Kidney (tissue), 14 donors: ENCODE measurements around the gene SAXO2. TPM values are rescaled to one million over a fixed set of nuclear protein-coding genes. Genes with fewer than 3 reads are reported as not detected.

ENCODE experiments used
- DNase-seq, 5 donors: peaks; one replicate each; pipeline ENCODE4 v3.0.0-alpha.2; 2013 to 2020
- FAIRE-seq: peaks from 2 replicates; lab custom pipeline; 2012; peaks lifted over from hg19 to GRCh38; lab: Jason Lieb, UNC
- H3K27ac ChIP-seq, 2 donors: one replicate each; pipeline ENCODE4 v1.7.0; 2013; ENCODE audit warnings: low read depth in 2 of 2, low read length in 2 of 2, inconsistent platforms in 1 of 2
- H3K27me3 ChIP-seq: one replicate; pipeline ENCODE4 v1.7.1; 2013; ENCODE audit warnings: low read length, inconsistent platforms; ENCODE audit not compliant: control insufficient read depth, insufficient read depth
- H3K36me3 ChIP-seq, 3 donors: one replicate each; pipeline versions ENCODE4 v1.7.0 to v1.7.1; 2013; ENCODE audit warnings: low read length in 3 of 3, control low read depth in 1 of 3, inconsistent platforms in 1 of 3; ENCODE audit not compliant: insufficient read depth in 3 of 3, control insufficient read depth in 2 of 3
- H3K4me1 ChIP-seq, 3 donors: one replicate each; pipeline versions ENCODE4 v1.7.0 to v1.7.1; 2013; ENCODE audit warnings: low read length in 3 of 3, inconsistent platforms in 1 of 3, low read depth in 1 of 3; ENCODE audit not compliant: control insufficient read depth in 2 of 3, insufficient read depth in 2 of 3
- H3K4me3 ChIP-seq, 3 donors: one replicate each; pipeline versions ENCODE4 v1.7.0 to v1.8.1; 2013; ENCODE audit warnings: low read length in 3 of 3, control low read depth in 1 of 3, inconsistent platforms in 1 of 3
- H3K9ac ChIP-seq, 3 donors: one replicate each; pipeline versions ENCODE4 v1.7.0 to v1.7.1; 2013; ENCODE audit warnings: low read length in 3 of 3, control low read depth in 1 of 3, inconsistent platforms in 1 of 3
- H3K9me3 ChIP-seq, 3 donors: one replicate each; pipeline versions ENCODE4 v1.7.0 to v1.7.1; 2013; ENCODE audit warnings: low read length in 3 of 3, control low read depth in 1 of 3, inconsistent platforms in 1 of 3; ENCODE audit not compliant: control insufficient read depth in 2 of 3, insufficient read depth in 1 of 3
- intact Hi-C: fragments of 100-400 bp; cut with DNase I; formaldehyde crosslinking; loops from one replicate; pipeline ENCODE4 v1.11.1; 2022
- polyA plus RNA-seq: library from polyadenylated mRNA; stranded (reverse); fragments of 350-450 nt; fragmentation: Illumina TruSeq; extraction: RNeasy Lipid Tissue Mini Kit (QIAGEN cat#74804); gene quantifications from one replicate; pipeline ENCODE4 v1.2.3, GENCODE V29; 2014; ENCODE audit warnings: low read depth, low replicate concordance; ENCODE audit not compliant: insufficient read depth
- total RNA-seq: library from RNA; stranded (reverse); fragmentation: NEBNext Ultra II Directional; extraction: Animal tissue kit (Norgen Biotek cat#: 25700); gene quantifications from one replicate; pipeline ENCODE4 v1.2.1, GENCODE V29; 2021
- TF ChIP-seq, protein P1 (sequence below): IDR thresholded peaks from 3 replicates; pipeline ENCODE4 v1.5.1; 2012; ENCODE audit warnings: mild to moderate bottlenecking, moderate library complexity, borderline replicate concordance; ENCODE audit not compliant: insufficient read depth; ENCODE audit errors: extremely low read depth
- donor health status: control.
- donor health status: control.
- donor health status: control.
- donor health status: control.
- donor health status: control.
- donor health status: DM: yes; HTN: yes; CAD: no.
- donor health status: Normal renal cell carcinoma (clear cell type).

Gene SAXO2
- total and polyA plus RNA-seq, 2 donors from 2014 or later, result 3.2 to 5.1 TPM

DNA sequence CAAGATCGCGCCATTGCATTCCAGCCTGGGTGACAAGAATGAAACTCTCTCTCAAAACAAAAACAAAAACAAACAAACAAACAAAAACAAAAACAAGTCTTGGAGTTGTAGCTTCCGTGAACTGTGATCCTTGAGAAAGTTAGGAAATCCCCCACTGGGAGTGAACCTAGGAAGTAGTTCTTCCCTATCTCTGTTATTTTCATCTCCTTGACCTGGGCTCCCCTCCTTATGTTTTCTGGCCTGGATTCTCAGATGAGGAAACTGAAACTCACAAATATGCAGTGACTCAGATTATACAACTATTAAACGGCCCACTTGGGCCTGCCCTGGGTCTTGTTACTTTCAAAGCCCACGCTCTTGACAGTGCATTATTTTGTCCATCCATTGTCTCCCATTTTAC is 29.7 kb downstream of the SAXO2 start:
- FAIRE-seq, result no peak

DNA sequence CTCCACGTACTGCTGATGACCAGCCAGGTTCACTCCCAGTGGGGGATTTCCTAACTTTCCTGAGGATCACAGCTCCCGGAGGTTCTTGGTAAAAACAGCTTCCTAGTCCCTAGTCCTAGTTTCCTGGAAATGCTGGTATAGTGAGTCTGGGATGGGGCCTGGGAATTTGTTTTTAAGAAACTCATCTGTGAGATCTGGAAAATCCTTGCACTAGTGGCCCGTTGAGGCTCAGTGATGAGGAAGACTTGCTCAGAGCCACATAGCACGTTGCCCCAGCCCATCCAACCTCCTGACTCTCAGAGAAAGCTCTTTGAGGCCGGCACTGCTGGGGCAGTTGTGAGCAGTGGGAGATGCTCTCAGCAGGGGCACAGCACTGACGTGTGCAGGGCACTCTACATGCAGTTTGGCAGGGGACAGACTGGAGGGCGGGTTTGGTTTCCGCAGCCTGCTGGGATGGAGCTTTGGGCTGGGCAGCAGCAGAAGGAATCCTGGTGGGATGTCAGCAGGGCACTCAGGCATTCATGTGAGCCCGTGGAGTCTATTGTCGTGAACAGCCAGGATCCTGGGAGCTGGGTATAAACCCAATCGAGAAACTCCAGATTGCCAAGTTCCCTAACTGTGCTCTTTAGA is 31.6 kb downstream of the SAXO2 start:
- TF ChIP-seq, protein P1, sequence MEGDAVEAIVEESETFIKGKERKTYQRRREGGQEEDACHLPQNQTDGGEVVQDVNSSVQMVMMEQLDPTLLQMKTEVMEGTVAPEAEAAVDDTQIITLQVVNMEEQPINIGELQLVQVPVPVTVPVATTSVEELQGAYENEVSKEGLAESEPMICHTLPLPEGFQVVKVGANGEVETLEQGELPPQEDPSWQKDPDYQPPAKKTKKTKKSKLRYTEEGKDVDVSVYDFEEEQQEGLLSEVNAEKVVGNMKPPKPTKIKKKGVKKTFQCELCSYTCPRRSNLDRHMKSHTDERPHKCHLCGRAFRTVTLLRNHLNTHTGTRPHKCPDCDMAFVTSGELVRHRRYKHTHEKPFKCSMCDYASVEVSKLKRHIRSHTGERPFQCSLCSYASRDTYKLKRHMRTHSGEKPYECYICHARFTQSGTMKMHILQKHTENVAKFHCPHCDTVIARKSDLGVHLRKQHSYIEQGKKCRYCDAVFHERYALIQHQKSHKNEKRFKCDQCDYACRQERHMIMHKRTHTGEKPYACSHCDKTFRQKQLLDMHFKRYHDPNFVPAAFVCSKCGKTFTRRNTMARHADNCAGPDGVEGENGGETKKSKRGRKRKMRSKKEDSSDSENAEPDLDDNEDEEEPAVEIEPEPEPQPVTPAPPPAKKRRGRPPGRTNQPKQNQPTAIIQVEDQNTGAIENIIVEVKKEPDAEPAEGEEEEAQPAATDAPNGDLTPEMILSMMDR, result no peak
- no peaks in the 10 kb centered on the region for H3K36me3 ChIP-seq
- H3K9me3 ChIP-seq, result peaks cover 0 to 2% (median 0%) of the 10 kb centered on the region in 3 donors
- no peak overlapping the region for H3K4me3 ChIP-seq
- FAIRE-seq (no peak), DNase-seq (no peak)
- no peak overlapping the region for H3K9ac ChIP-seq
- no peaks in the 10 kb centered on the region for H3K27me3 ChIP-seq
- intact Hi-C loops, result no loop called here
- no peaks in the 10 kb centered on the region for H3K4me1 ChIP-seq
- H3K27ac ChIP-seq, result no peak overlapping the region

More for the DNA sequence above, 29.7 kb downstream of the SAXO2 start:
- Histone ChIP-seq H3K9ac (no peak overlapping the region), H3K9me3 (peaks cover 0 to 4% (median 0%) of the 10 kb centered on the region in 3 donors), H3K4me1 (no peaks in the 10 kb centered on the region), H3K27me3 (no peaks in the 10 kb centered on the region), H3K4me3 (no peak overlapping the region), H3K36me3 (no peaks in the 10 kb centered on the region), H3K27ac (no peak overlapping the region)
- TF ChIP-seq, protein P1, result no peak
- intact Hi-C loops, result no loop called here
- no peak for DNase-seq

DNA sequence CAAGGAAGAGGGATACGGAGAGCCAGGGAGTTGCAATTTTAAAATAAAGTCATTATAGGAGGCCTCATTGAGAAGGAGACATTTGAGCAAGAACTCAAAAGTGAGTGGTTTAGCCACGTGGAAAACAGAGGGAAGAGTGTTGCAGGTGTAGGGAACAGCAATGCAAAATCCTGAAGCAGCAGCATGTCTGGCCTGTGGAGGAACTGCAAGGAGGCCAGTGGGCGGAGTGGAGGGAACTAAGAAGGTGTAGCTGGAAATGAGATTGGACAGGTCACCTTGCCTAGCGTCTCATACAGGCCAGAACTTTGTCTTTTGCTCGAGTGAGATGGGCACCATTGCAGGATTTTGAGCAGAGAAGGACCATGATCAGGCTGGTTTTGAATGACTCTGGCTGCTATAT is 34.9 kb downstream of the SAXO2 start:
- peak in 1 of 5 donors; percentile 6 for DNase-seq

More for the DNA sequence above, 34.9 kb downstream of the SAXO2 start:
- H3K4me3 ChIP-seq, result no peak overlapping the region
- no peaks in the 10 kb centered on the region for H3K4me1 ChIP-seq
- intact Hi-C loops, result no loop called here
- H3K27ac ChIP-seq, result no peak overlapping the region
- H3K9ac ChIP-seq, result no peak overlapping the region
- H3K9me3 ChIP-seq, result no peaks in the 10 kb centered on the region
- H3K27me3 ChIP-seq, result no peaks in the 10 kb centered on the region
- H3K36me3 ChIP-seq, result no peaks in the 10 kb centered on the region
- FAIRE-seq, result no peak
- TF ChIP-seq, protein P1, result no peak
